WTC11 (cell line): ENCODE results near the gene CCDC15.

Experiments used
- CREB1 ChIP-seq: sonication (generic); formaldehyde crosslinking; IDR thresholded peaks from 2 replicates; pipeline ENCODE4 v1.8.0; 2023; ENCODE audit warnings: mild to moderate bottlenecking, missing genetic modification reagents
- CTCF ChIP-seq: fragments of 200-600 bp; IDR thresholded peaks from 2 replicates; pipeline ENCODE4 v1.8.0; 2022; ENCODE audit warnings: antibody characterized with exemption

GRCh38 chr11:125085301-125086081 is 131.5 kb downstream of the CCDC15 start:
- no peak for TF ChIP-seq CTCF
- no peak for TF ChIP-seq CREB1 (CRISPR knock-in tag)
